Inferior parietal cortex (tissue), 1 donor: ENCODE data around the gene DUSP22.

Experiments used
- DNase-seq: peaks from one replicate; pipeline ENCODE4 v3.0.0-alpha.2; 2016; ENCODE audit errors: extremely low spot score

The DUSP22 gene

DNA sequence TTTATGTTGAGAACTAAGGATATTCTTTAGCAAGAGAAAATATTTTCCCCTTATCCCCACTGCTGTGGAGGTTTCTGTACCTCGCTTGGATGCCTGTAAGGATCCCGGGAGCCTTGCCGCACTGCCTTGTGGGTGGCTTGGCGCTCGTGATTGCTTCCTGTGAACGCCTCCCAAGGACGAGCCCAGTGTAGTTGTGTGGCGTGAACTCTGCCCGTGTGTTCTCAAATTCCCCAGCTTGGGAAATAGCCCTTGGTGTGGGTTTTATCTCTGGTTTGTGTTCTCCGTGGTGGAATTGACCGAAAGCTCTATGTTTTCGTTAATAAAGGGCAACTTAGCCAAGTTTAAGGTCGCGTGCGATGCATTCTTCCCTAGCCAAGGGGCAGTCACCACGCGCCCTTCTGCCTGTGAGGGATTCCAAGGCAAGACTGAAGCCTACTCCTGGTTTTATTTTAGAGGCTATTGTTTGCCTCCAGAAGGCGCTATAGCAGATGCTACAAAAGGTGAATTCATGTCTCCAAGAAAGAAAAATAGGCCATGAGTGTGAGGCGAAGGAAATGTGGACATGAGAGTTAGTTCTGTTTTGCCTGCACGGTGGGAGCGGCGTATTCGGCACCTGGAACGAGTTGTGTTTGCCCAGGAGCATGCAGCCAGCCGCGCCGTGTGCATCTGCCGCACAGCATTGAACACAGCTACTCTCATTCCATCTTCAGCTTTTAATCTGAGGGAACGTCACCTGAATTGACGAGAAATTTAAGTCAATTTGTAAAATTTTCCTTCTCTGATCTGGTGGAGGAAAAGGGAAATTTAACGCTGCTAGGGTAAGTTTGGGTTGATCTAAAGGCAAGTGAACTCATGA, 59.0 kb downstream of the DUSP22 start:
- DNase-seq, result no peak

DNA sequence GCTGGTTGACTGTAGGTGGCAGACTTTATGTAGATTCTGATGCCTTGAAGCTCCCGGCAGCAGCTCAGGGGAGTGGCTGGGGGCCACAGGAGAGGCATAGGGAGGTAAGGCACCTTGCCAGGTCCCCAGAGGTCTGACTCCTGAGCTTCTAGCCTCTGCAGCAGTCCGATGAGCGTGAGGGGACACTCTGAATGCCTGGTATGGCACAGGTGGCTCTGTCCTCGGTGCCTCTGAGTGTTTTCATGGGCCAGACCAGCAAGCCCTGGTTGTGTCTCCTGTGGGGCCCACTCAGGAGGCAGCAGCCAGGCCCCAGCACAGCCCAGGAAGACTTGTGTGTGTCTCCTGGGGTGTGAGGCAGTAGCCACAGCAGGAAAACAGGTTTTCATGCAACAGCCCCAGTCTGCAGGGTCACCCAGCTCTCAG, 59.6 kb downstream of the DUSP22 start:
- DNase-seq, result no peak

DNA sequence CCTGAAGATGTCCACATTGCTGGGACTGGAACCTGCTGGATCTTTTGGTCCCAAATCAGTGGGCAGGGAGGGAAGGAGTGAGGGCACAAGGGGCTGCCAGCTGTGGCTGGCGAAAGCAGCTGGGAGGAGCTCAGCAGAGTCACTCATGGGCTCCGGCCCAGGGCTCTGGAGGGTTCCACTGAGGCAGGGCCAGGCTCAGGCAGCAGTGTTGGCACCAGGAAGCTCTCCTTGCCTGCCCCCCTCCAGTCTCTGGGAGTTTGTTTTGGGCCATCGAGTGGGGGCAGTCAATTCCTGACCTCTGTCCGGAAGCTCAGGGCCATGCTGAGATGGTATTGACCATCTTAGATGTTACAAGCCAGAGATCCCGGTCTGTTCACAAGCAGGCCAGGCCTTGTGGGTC, 60.2 kb downstream of the DUSP22 start:
- DNase-seq, result no peak

DNA sequence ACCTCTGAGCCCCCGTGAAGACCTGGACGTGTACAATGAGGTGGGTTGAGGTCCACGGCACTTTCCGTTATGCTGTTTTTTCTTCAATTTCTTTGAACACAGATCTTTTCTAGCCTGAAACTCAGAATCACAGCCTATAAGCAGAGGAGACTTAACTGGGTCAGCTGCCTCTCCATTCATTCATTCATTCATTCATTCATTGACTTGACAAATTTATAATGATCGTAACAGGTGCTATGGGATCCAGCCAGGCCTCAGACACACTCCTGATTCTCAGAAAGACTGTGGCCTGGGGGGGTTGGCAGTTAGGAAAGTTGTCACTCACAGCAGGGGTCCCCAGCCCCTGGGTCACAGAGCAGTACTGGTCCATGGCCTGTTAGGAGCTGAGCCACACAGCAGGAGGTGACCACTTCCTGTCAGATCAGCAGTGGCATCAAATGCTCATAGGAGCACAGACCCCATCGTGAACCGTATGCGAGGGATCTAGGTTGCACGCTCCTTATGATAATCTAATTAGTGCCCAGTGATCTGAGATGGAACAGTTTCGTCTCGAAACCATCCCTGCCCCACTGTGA, 60.7 kb downstream of the DUSP22 start:
- DNase-seq, result no peak

DNA sequence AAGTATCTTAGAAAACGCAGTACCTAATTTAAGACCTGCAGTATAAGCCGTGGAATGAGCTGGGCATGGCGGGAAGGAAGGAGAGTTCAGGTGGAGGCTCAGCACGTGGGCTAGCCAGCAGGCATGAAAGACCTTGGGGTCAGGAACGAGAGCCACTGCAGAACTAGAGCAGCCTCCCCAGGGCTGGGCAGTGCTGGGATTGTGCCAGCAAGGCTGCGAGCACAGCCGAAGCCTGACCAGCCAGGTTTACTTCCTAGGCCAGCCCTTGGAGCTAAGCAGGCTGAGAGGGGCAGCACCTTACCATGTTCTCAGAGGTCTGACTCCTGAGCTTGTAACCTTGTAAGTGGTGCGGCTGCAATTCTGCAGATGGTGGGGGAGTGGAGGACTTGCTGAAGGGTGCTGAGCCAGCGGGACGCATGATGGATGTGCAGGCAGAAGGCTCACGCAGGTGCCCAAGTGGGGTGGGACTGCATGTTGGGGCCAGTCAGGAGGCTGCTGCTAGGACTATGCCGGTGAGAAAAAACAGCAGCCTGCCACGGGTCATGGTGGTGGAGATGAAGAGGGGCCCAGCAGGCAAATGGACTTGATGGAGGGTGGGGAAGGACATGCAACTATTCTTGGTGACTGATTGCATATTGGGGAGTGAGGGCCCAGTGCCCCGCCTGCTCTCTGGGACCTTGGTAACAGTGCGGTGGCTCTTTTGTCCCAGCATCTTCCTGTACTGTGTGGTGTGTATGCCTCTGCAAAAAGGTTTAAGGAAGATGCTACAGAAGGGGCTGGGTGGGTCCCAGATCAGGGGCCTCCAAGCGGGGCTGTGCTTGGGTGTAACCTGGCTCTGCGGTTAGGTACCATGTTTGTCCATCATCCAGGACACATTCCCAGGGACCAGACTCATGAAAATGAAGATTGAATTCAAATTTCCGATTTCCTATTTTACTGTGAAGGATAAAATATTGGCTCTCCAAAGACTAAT, 61.6 kb downstream of the DUSP22 start:
- no peak for DNase-seq

DNA sequence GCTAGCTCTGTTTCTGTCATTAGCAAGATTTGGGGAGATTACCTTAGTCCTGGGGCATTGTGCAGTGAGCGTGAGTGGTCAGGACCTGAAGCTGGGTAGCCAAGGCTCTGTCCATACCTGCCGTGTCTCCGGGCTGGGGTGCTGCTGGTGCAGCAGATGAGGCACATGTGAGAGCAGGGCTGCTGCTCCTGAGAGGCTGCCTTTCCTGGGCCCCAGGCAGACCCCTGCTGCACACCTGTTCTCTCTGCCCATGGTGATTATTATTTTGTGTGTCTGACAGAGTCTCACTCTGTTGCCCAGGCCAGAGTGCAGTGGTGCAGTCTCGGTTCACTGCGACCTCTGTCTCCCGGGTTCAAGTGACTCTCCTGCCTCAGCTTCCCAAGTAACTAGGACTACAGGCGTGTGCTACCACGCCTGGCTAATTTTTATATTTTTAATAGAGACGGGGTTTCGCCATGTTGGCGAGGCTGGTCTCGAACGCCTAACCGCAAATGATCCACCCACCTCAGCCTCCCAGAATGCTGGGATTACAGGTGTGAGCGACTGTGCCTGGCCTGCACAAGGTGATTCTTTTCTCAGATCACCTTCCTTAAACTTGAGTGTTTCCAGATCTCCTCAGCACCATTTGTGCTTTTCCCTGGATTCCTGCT, 62.5 kb downstream of the DUSP22 start:
- DNase-seq, result no peak

DNA sequence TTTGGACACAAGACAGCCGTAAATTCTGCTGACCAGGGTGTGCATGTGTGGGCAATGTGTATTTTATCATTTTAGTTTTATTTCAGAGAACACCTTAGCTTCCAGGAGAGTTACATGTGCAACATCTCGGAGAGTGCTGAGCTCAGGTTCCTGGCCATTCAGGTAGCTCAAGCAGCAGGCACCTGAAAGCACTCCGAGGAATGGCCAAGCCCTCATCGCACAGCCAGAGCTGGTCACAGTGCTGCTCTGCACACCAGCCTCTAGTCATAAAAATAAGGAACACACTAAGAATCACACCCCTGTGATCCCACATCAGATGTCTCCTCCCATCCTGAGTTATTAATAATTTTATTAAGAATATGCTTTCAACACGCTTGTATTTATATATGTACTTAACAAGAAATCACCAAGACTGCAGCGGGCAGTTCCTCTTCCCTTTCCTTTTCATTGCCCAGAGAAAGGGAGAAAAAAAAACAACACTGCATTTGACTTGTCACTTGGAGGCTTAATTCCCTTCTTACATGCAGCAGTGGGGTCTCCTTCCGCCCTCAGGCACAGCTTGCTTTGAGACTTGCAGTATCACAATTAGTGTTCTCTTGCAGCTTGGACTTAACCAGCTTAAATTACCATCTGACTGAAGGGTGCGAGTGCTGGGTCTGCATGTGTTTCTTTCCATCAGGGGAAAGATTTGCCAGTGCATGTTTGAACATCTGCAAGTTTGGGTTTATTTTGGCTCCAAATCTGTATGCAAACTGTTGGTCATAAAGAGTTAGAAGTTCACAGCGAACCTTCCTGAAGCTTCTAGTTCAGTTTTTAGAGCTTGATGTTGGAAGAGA, 63.3 kb downstream of the DUSP22 start:
- DNase-seq, result no peak

DNA sequence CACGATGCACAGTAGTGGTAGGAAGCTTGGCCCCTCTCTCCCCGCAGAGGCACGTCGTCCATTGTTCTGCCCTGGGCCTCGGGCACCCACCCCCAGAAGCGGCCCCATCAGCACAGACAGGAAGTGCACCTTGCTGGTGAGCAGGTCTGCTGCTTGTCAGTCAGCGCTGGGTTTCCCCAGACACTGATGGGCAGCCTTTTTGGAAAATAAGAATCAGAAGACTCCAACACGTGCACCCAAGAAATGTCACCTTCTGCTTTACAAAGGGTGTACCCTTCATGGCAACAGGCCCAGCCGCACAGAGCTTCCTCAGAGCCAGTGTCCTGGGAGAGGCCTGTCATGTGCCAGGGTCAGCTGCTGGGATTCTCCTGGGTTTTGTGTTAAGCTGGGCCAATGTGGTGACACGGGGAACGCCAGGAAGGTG, 64.6 kb downstream of the DUSP22 start:
- DNase-seq, result no peak

DNA sequence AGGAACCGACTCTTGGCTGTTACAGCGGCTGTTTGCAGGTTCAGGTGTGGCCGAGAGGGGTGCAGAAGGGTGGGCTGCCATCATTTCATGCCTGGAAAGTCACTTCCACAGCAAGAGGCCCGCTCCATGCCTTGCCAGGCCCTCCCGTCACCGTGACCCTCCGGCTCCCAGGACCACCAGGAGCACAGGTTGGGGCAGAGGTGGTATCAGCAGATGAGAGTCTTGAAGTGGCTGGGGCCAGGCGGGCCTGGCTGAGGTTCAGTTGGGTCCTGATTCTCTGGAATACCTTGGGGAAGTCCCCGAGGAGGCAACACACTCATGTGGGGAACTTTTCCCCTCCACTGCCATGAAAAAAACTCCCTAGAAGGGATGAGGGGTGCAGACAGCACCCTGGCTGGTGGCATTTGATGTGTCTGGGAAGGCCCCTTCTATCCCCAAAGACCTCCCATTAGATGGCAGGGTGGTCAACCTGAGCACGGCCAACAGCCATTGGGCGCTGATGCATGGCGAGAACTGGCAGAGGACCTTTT, 65.0 kb downstream of the DUSP22 start:
- no peak for DNase-seq

DNA sequence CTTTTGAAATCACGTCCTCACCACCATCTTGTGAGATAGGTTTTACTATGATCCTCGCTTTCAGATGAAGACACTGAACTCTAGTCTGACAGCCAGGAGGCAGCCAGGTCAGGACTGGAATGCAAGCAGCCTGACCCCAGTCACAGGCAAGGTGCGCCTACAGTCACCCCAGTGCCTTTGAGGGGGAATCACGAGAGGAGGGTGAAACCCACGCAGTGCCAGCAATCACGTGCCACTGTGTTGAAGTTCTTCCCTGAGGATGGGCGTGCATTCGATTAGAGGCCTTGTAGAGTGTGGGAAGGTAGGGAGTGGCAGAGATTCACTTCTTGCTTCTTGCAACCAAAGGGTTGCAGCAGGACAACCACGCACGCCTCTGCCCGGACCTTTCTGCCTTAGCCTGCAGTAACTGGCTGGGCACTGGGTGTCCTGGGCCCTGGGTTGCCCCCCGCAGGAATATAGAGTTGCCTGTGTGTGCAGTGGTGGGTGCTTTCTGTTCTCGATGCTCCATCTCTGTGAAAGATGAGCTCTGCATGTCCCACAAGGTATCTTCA, 65.6 kb downstream of the DUSP22 start:
- DNase-seq, result no peak

DNA sequence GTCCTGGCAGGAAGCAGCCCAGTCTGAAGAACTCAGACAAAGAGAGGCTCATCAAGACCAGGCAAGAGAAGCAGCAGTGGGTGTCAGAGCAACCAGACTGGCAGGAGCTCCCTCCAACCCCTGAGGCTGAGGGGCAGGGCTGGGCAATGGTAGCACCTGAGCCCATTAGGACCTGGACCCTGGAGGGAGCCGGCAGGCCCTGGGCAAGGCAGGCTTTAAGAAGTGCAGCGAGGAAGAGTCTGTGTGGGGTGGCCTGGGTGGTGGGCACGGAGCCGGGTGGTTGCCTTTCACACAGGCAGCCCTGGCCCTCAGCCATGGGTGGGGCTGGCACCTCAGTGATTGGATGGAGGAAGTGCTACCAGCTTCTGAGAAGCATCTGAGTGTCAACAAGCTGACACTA, 66.1 kb downstream of the DUSP22 start:
- DNase-seq, result no peak

DNA sequence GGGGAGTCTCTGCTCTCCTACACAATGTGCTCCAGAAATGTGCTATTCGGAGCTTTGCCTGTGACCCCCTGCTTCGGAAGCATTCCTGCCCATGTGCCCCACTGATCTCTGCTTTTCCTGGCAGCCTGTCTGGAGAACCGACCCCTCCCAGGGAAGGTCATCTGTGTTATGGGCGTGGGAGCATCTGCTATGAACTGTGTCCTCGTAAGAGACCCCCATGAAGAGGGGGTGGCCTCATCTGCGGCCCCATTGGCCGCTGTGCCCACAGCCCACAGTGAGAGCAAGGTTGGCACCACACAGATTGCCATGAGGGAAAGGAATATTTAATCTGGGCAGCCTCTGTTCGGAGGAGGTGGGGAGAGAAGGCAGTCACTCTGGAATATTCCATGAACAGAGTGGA, 66.6 kb downstream of the DUSP22 start:
- DNase-seq, result no peak

DNA sequence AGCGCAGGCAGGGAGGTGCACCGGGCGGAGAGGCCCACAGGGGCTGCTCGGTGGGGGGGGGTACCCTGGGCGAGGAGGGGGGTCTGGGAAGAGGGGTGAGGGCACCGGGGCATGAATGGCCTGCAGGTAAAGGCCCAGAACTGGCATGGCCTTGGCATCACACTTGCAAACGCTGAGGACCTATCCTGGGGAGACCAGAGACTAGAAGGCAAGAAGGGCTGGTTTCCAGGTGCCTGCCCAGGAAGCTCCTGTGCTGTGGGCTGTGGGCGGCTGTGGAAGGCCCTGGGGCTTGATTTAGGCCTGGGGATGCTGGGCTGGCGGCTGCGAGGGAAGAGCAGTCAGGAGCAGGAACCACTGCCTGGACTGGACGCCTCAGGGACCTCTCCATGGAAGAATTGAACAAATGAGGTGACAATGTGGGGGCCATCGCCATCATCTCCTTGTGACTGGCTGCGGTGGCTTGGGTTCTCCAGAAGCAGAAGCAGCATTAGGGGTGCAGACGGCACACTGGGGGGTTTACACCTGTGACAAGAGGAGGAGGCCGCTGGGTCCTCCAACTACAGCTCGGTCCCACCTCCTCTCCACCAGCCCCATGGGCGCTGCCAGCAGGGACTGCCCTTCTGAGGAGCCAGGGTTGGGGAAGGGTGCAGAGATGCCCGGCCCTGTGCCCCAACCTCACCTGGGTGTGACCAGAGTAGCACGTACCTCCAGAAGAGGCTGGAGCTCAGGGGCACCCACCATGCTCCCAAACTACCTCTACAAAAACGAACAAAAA, 67.2 kb downstream of the DUSP22 start:
- DNase-seq, result no peak

DNA sequence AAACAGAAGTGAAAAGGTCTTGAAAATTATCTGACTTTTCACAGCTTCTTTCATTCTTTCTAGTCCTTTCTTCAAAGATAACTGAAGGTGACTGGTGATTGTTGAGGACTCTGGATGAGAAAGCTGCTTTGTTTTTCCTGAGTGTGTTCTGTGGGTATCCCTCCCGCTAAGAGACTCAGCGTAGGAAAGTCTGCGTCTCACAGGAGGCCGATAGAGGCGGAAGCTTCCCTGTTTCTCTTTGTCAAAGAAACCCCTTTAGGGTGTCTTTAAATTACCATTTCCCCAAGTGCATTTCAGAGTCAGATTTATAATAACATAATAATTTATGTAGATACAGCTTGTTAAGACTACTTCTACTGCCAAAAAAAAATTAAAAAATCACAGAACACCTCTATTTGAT, 68.1 kb downstream of the DUSP22 start:
- no peak for DNase-seq

DNA sequence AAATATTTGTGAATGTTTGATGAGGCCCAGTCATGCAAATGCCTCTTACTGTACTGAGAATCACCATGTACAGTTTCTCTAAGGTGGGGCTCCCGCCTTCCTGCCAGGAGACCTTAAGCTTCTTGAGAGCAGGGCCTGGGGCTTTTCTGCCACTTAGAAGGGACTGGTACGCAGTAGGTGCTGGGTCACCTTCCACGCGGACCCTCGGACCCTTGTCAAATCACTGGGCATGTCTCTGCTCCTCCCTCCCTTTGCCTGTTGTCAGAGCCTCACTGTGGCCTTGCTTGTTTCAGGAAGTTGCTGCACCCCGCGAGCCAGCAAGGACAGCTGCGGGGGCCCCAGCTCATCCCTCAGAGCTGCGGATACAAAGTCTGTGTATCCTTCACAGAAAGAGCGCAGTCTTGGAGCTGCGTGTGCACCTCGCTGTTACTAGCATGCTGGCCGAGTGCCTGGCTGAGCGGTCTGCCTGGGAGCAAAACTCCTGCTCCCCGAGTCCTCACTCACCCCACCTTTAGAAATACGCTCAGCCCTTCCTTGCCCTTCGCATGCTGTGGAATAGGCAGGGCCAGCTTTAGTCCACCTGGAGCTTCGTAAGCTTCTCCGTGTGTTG, 68.6 kb downstream of the DUSP22 start:
- DNase-seq, result no peak

DNA sequence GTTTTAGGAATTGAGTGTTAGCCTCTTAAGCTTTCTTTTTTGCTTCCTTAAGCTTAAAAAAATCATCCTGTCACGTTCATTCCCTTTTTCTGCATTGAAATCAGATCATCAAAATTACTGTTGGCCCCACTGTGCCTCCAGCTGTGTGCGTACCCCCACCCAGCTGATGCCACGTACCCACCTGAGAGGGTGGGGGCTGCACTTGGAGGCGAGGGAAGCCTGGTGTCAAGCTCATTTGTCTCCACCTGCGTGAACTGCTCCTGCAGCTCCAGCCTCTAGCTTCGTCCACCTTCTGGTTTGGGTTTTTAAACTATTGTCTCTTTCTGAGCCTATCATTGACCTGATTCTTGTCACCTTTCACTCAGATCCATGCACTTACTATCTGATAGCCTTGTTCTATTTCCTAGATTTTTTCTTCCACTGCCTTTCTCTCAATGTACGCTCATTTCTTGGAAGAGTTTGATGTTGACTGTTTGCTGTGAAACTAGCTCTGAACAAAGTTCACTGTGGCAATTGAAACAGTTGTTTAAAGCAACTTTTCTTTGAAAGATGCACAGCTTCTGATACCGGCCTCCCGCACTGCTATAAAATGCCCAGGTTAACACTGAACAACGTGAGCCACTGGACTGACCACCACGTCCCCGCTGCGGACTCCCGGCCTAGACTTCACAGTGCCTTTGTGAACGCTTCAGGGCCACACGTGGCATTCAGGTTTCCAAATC, 69.3 kb downstream of the DUSP22 start:
- DNase-seq, result no peak

DNA sequence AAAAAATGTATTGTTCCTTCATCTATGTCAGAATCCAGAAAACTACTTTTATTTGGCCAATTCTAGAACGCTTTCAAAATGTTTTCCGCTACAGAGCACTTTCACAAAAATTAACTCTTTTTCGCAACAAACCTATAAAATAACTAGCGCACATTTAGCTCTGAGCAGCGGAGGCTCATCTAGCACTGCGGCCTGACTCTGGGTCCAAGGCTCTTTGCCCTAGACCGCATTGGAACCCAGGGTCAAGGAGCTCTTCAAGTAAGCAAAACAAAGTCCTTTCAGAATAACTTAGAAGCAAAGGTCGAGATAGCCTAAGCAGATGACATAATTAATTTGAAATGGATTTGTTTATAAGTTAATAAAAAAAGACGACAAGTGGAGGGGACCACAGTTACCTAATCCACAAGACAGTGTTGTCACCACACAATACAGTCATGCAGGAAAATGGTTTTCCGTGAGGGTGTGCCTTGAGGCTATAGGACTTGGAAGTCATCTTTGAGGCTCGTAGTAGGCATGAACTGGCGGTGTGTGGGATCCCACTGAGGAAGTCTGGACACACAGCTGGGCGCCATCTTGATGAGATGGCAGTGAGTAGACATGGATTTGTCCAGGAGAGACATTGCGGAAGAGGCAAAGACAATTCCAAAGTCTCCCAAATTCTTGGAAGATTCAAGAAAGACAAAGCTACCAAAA, 70.1 kb downstream of the DUSP22 start:
- DNase-seq, result no peak

DNA sequence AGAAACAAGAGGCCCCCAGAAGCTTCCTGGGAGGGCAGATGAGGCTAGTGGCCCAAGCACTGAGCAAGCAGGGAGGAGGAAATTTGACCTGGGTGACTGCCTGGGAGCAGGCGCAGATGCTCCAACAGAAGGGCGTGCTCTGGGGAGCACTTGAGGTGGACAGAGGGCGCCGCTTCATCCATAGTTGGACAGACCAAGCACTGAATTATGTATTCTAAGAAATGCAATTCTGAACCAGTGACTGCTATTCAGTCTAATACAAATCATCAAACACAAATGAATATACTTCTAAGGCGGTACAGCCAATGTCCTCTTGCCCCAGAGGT, 70.6 kb downstream of the DUSP22 start:
- no peak for DNase-seq
